Endodermal cell (in vitro differentiated cells): Measurements from ENCODE around the gene SREBF2. TPM values are rescaled to one million over a fixed set of nuclear protein-coding genes. Genes with fewer than 3 reads are reported as not detected.

Source experiments
- DNase-seq: peaks from one replicate; pipeline ENCODE4 v3.0.0-alpha.2; 2017
- H3K27ac ChIP-seq: 2 replicates; pipeline ENCODE4 v1.5.1; 2013; ENCODE audit warnings: mild to moderate bottlenecking, low read depth, low read length, moderate library complexity
- H3K27me3 ChIP-seq: 2 replicates; pipeline ENCODE4 v1.6.1; 2013; ENCODE audit warnings: mild to moderate bottlenecking, low read length, moderate library complexity; ENCODE audit not compliant: insufficient read depth, control insufficient read depth, poor library complexity, severe bottlenecking
- H3K36me3 ChIP-seq: 2 replicates; pipeline ENCODE4 v1.7.0; 2013; ENCODE audit warnings: mild to moderate bottlenecking, low read length, moderate library complexity; ENCODE audit not compliant: control insufficient read depth, insufficient read depth
- H3K4me1 ChIP-seq: one replicate; pipeline ENCODE4 v1.7.0; 2013; ENCODE audit warnings: low read length; ENCODE audit not compliant: control insufficient read depth, insufficient read depth
- H3K4me3 ChIP-seq: 2 replicates; pipeline ENCODE4 v1.5.1; 2013; ENCODE audit warnings: mild to moderate bottlenecking, low read length, moderate library complexity
- H3K9ac ChIP-seq: 2 replicates; pipeline ENCODE4 v1.6.1; 2013; ENCODE audit warnings: mild to moderate bottlenecking, low read length, moderate library complexity; ENCODE audit not compliant: poor library complexity, severe bottlenecking; ENCODE audit errors: extremely low read depth
- H3K9me3 ChIP-seq: 2 replicates; pipeline ENCODE4 v1.6.1; 2013; ENCODE audit warnings: mild to moderate bottlenecking, low read length, moderate library complexity; ENCODE audit not compliant: control insufficient read depth
- H3K27ac Mint-ChIP-seq: 2 replicates; pipeline ENCODE4 v1.8.0; 2020; ENCODE audit warnings: mixed read lengths
- H3K27me3 Mint-ChIP-seq: 2 replicates; pipeline ENCODE4 v1.8.0; 2021; ENCODE audit warnings: mild to moderate bottlenecking, mixed read lengths; ENCODE audit not compliant: insufficient read depth
- H3K36me3 Mint-ChIP-seq: 2 replicates; pipeline ENCODE4 v1.8.0; 2020; ENCODE audit warnings: low read depth, mixed read lengths
- H3K4me1 Mint-ChIP-seq: 2 replicates; pipeline ENCODE4 v1.8.0; 2020; ENCODE audit warnings: mixed read lengths
- H3K4me3 Mint-ChIP-seq: 2 replicates; pipeline ENCODE4 v1.8.0; 2020; ENCODE audit warnings: mild to moderate bottlenecking, moderate library complexity, mixed read lengths
- H3K9me3 Mint-ChIP-seq: 2 replicates; pipeline ENCODE4 v1.8.0; 2020; ENCODE audit warnings: mild to moderate bottlenecking, mixed read lengths
- WGBS, 2 experiments: methylation state at CpG; one replicate each; pipeline versions ENCODE4 v1.1.5 to v1.1.7; 2013; ENCODE audit warnings: missing lambda C conversion rate in 2 of 2, mixed read lengths in 1 of 2; ENCODE audit not compliant: insufficient coverage in 1 of 2, insufficient read length in 1 of 2; 5-methylcytosine and 5-hydroxymethylcytosine counted together
- total RNA-seq, 2 donors: library from RNA; stranded (reverse); fragmentation: NEBNext Ultra II Directional in 1 of 2; extraction: Animal tissue kit (Norgen Biotek cat#: 25700) in 1 of 2; gene quantifications; 2 replicates in 1 of 2; 3 replicates in 1 of 2; pipeline ENCODE4 v1.2.1, GENCODE V29; 2021
- TF ChIP-seq, protein P1 (sequence below): fragments of 200-600 bp; sonication (generic); conservative IDR thresholded peaks from 2 replicates; pipeline ENCODE4 v1.5.0; 2021; ENCODE audit warnings: antibody characterized with exemption, mild to moderate bottlenecking

SREBF2 gene
- total RNA-seq, 2 donors from 2014 or later, result 125 to 135 TPM

- Mint-ChIP-seq H3K4me3 (no peak overlapping the region), H3K27me3 (no peaks in the 10 kb centered on the region), H3K4me1 (no peaks in the 10 kb centered on the region), H3K36me3 (peaks cover 37% of the 10 kb centered on the region), H3K9me3 (no peaks in the 10 kb centered on the region), H3K27ac (no peak overlapping the region)
- Histone ChIP-seq H3K27ac (no peak overlapping the region), H3K9ac (no peak overlapping the region), H3K4me1 (no peaks in the 10 kb centered on the region), H3K27me3 (no peaks in the 10 kb centered on the region), H3K9me3 (no peaks in the 10 kb centered on the region), H3K4me3 (no peak overlapping the region), H3K36me3 (peaks cover 18% of the 10 kb centered on the region)
- DNase-seq, result no peak
- whole genome bisulfite sequencing, 2 experiments, result 88% methylated on average over 2 of the region's 2 CpGs; no CpG with 5 or more reads in 1 of the 2 experiments
- TF ChIP-seq, protein P1, sequence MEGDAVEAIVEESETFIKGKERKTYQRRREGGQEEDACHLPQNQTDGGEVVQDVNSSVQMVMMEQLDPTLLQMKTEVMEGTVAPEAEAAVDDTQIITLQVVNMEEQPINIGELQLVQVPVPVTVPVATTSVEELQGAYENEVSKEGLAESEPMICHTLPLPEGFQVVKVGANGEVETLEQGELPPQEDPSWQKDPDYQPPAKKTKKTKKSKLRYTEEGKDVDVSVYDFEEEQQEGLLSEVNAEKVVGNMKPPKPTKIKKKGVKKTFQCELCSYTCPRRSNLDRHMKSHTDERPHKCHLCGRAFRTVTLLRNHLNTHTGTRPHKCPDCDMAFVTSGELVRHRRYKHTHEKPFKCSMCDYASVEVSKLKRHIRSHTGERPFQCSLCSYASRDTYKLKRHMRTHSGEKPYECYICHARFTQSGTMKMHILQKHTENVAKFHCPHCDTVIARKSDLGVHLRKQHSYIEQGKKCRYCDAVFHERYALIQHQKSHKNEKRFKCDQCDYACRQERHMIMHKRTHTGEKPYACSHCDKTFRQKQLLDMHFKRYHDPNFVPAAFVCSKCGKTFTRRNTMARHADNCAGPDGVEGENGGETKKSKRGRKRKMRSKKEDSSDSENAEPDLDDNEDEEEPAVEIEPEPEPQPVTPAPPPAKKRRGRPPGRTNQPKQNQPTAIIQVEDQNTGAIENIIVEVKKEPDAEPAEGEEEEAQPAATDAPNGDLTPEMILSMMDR, result no peak
These were observed 103.9 kb downstream of the SREBF2 start for GRCh38 chr22:41936894-41937169.

DNA sequence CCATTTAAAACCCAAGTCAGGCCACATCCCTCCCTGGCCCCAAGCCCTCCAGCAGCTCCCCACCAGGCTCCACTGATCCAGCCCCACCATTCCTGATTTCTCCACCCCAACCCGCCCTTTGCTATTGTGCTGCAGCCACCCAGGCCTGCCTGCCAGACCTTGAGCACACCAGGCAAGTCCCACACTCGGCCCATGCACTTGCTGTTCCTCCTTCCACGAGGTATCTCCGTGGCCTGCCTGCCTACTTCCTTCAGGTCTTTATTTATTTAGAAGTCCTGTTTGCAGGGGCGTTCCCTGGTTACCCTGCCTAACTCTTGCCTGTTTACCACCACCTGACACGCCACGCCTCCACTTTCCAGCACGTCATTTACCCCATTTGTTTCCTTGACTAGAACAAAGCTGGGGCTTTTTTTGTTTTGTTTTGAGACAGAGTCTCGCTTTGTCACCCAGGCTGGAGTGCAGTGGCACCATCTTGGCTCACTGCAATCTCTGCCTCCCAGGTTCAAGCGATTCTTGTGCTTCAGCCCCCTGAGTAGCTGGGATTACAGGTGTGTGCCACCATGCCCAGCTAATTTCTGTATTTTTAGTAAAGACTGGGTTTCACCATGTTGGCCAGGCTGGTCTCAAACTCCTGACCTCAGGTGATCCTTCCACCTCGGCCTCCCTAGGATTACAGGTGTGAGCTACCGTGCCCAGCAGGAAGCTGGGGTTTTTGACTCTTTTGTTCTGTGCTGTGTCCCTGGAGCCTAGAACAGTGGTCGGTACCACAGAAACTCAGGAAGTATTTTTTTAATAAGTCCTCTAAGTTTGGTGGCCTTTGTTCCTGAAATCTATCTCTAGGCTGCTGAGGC lies 107.3 kb downstream of the SREBF2 start:
- peak; percentile 47 for DNase-seq
- TF ChIP-seq, protein P1, result no peak
- H3K4me1 Mint-ChIP-seq, result no peaks in the 10 kb centered on the region
- no peaks in the 10 kb centered on the region for H3K27me3 ChIP-seq
- peak overlapping the region; percentile 72 for H3K27ac Mint-ChIP-seq
- H3K4me3 Mint-ChIP-seq, result no peak overlapping the region
- H3K9me3 ChIP-seq, result no peaks in the 10 kb centered on the region
- no peak overlapping the region for H3K9ac ChIP-seq
- WGBS, 2 experiments, result 83 to 90% methylated on average over 12 to 13 of the region's 13 CpGs
- no peak overlapping the region for H3K4me3 ChIP-seq
- H3K27ac ChIP-seq, result peak overlapping the region; percentile 22
- H3K4me1 ChIP-seq, result no peaks in the 10 kb centered on the region
- no peaks in the 10 kb centered on the region for H3K9me3 Mint-ChIP-seq
- H3K27me3 Mint-ChIP-seq, result no peaks in the 10 kb centered on the region
- peaks cover 62% of the 10 kb centered on the region for H3K36me3 Mint-ChIP-seq
- H3K36me3 ChIP-seq, result peaks cover 43% of the 10 kb centered on the region

- Mint-ChIP-seq H3K36me3 (peaks cover 65% of the 10 kb centered on the region), H3K27me3 (no peaks in the 10 kb centered on the region), H3K9me3 (no peaks in the 10 kb centered on the region), H3K4me3 (no peak overlapping the region), H3K27ac (peak overlapping the region; percentile 50), H3K4me1 (peaks cover 6% of the 10 kb centered on the region)
- no peaks in the 10 kb centered on the region for H3K9me3 ChIP-seq
- peaks cover 43% of the 10 kb centered on the region for H3K36me3 ChIP-seq
- H3K27ac ChIP-seq, result no peak overlapping the region
- H3K9ac ChIP-seq, result no peak overlapping the region
- DNase-seq, result peak; percentile 96
- H3K4me1 ChIP-seq, result no peaks in the 10 kb centered on the region
- TF ChIP-seq, protein P1, result peak; percentile 90
- 78 to 79% methylated on average over 9 to 13 of the region's 13 CpGs for WGBS, 2 experiments
- H3K4me3 ChIP-seq, result no peak overlapping the region
- no peaks in the 10 kb centered on the region for H3K27me3 ChIP-seq
These were observed 108.2 kb downstream of the SREBF2 start for GRCh38 chr22:41940832-41941765.
